H9 (cell line): Measurements from ENCODE around the gene CSF1R. TPM values are rescaled to one million over a fixed set of nuclear protein-coding genes. Genes with fewer than 3 reads are reported as not detected.
"Not testable (repeated sequence)": the region's sequence is repeated elsewhere in the genome, so short reads cannot be mapped to it uniquely, and the experiment has no call there.

ENCODE experiments used
- DNase-seq: peaks from one replicate; pipeline ENCODE4 v3.0.0-alpha.2; 2017
- H2AFZ ChIP-seq: one replicate; pipeline ENCODE4 v1.6.1; 2013; ENCODE audit warnings: mild to moderate bottlenecking, low read length, control low read depth, moderate library complexity
- H2AK5ac ChIP-seq: 2 replicates; pipeline ENCODE4 v1.6.1; 2013; ENCODE audit warnings: low read length, control low read depth, mixed read lengths; ENCODE audit not compliant: insufficient read length
- H2BK120ac ChIP-seq: one replicate; pipeline ENCODE4 v1.6.1; 2013; ENCODE audit warnings: low read depth, mild to moderate bottlenecking, low read length, control low read depth, inconsistent platforms; ENCODE audit not compliant: poor library complexity, severe bottlenecking
- H2BK12ac ChIP-seq: 2 replicates; pipeline ENCODE4 v1.6.1; 2013; ENCODE audit warnings: low read length, control low read depth, mixed read lengths, low read depth; ENCODE audit not compliant: insufficient read length
- H2BK15ac ChIP-seq: 2 replicates; pipeline ENCODE4 v1.6.1; 2013; ENCODE audit warnings: low read depth, low read length, control low read depth
- H2BK20ac ChIP-seq: one replicate; pipeline ENCODE4 v1.6.1; 2013; ENCODE audit warnings: low read depth, mild to moderate bottlenecking, low read length, control low read depth, inconsistent platforms; ENCODE audit not compliant: poor library complexity, severe bottlenecking
- H2BK5ac ChIP-seq: 2 replicates; pipeline ENCODE4 v1.6.1; 2013; ENCODE audit warnings: low read length, control low read depth, mixed read lengths; ENCODE audit not compliant: insufficient read length
- H3K14ac ChIP-seq: 2 replicates; pipeline ENCODE4 v1.6.1; 2013; ENCODE audit warnings: low read length, control low read depth; ENCODE audit not compliant: insufficient read depth
- H3K18ac ChIP-seq: 2 replicates; pipeline ENCODE4 v1.6.1; 2013; ENCODE audit warnings: low read depth, mild to moderate bottlenecking, mixed read lengths, low read length, control low read depth; ENCODE audit not compliant: insufficient read length
- H3K23ac ChIP-seq: 2 replicates; pipeline ENCODE4 v1.6.1; 2013; ENCODE audit warnings: low read length, control low read depth, mixed read lengths, low read depth; ENCODE audit not compliant: insufficient read length
- H3K23me2 ChIP-seq: 2 replicates; pipeline ENCODE4 v1.6.1; 2013; ENCODE audit warnings: low read depth, mild to moderate bottlenecking, mixed read lengths, low read length, control low read depth; ENCODE audit not compliant: insufficient read length, poor library complexity, severe bottlenecking
- H3K27ac ChIP-seq: 2 replicates; pipeline ENCODE4 v1.5.1; 2013; ENCODE audit warnings: low read length, control low read depth, mixed read lengths, low read depth; ENCODE audit not compliant: insufficient read length
- H3K27me3 ChIP-seq: 2 replicates; pipeline ENCODE4 v1.6.1; 2013; ENCODE audit warnings: low read length, control low read depth, inconsistent platforms; ENCODE audit not compliant: insufficient read depth
- H3K4ac ChIP-seq: 2 replicates; pipeline ENCODE4 v1.6.1; 2013; ENCODE audit warnings: low read depth, mild to moderate bottlenecking, control low read depth, inconsistent platforms, low read length, moderate library complexity
- H3K4me1 ChIP-seq: 2 replicates; pipeline ENCODE4 v1.6.1; 2013; ENCODE audit warnings: low read length, control low read depth, inconsistent platforms; ENCODE audit not compliant: insufficient read depth
- H3K4me2 ChIP-seq: 2 replicates; pipeline ENCODE4 v1.6.1; 2013; ENCODE audit warnings: low read length, control low read depth, mixed read lengths; ENCODE audit not compliant: insufficient read length, insufficient read depth
- H3K56ac ChIP-seq: 2 replicates; pipeline ENCODE4 v1.6.1; 2013; ENCODE audit warnings: low read depth, mild to moderate bottlenecking, mixed read lengths, low read length, control low read depth; ENCODE audit not compliant: insufficient read length
- H3K79me1 ChIP-seq: 2 replicates; pipeline ENCODE4 v1.6.1; 2013; ENCODE audit warnings: low read depth, mild to moderate bottlenecking, moderate library complexity, low read length, control low read depth, inconsistent platforms; ENCODE audit not compliant: insufficient read depth, poor library complexity, severe bottlenecking
- H3K79me2 ChIP-seq: 2 replicates; pipeline ENCODE4 v1.6.1; 2013; ENCODE audit warnings: low read length, control low read depth, inconsistent platforms; ENCODE audit not compliant: insufficient read depth
- H3K9ac ChIP-seq: 2 replicates; pipeline ENCODE4 v1.6.1; 2013; ENCODE audit warnings: low read length, control low read depth, mixed read lengths; ENCODE audit not compliant: insufficient read length; ENCODE audit errors: extremely low read depth
- H3K9me3 ChIP-seq: one replicate; pipeline ENCODE4 v1.6.1; 2013; ENCODE audit warnings: low read depth, low read length, inconsistent platforms; ENCODE audit not compliant: control insufficient read depth
- H3T11ph ChIP-seq: one replicate; pipeline ENCODE4 v1.6.1; 2013; ENCODE audit warnings: mild to moderate bottlenecking, low read length, control low read depth, inconsistent platforms
- H4K20me1 ChIP-seq: one replicate; pipeline ENCODE4 v1.6.1; 2013; ENCODE audit not compliant: control insufficient read depth, insufficient read length, insufficient read depth
- H4K5ac ChIP-seq: 2 replicates; pipeline ENCODE4 v1.6.1; 2013; ENCODE audit warnings: low read depth, mild to moderate bottlenecking, mixed read lengths, low read length, control low read depth; ENCODE audit not compliant: insufficient read length
- H4K8ac ChIP-seq: replicated peaks from 2 replicates; pipeline ENCODE4 v1.6.1; 2013; ENCODE audit warnings: low read length, control low read depth, mixed read lengths, low read depth; ENCODE audit not compliant: insufficient read length
- H4K91ac ChIP-seq: 2 replicates; pipeline ENCODE4 v1.6.1; 2013; ENCODE audit warnings: low read depth, mild to moderate bottlenecking, moderate library complexity, mixed read lengths, low read length, control low read depth; ENCODE audit not compliant: insufficient read length
- H3K27ac Mint-ChIP-seq, 3 experiments: 2 replicates in 2 of 3; 3 replicates in 1 of 3; pipeline ENCODE4 v1.8.0; 2020 to 2021; ENCODE audit warnings: mixed read lengths in 3 of 3, mild to moderate bottlenecking in 1 of 3, moderate library complexity in 1 of 3
- H3K27me3 Mint-ChIP-seq: 2 replicates; pipeline ENCODE4 v1.8.0; 2021; ENCODE audit warnings: low read depth, mild to moderate bottlenecking, moderate library complexity, mixed read lengths
- H3K36me3 Mint-ChIP-seq, 3 experiments: 2 replicates in 2 of 3; 3 replicates in 1 of 3; pipeline ENCODE4 v1.8.0; 2020 to 2021; ENCODE audit warnings: low read depth in 3 of 3, mixed read lengths in 3 of 3; ENCODE audit not compliant: insufficient read depth in 1 of 3
- H3K4me1 Mint-ChIP-seq, 2 experiments: 2 replicates each; pipeline ENCODE4 v1.8.0; 2020; ENCODE audit warnings: mixed read lengths in 2 of 2
- H3K4me3 Mint-ChIP-seq, 2 experiments: 2 replicates in 1 of 2; 3 replicates in 1 of 2; pipeline ENCODE4 v1.8.0; 2020 to 2021; ENCODE audit warnings: mild to moderate bottlenecking in 2 of 2, mixed read lengths in 2 of 2, moderate library complexity in 1 of 2
- H3K9me3 Mint-ChIP-seq, 2 experiments: 2 replicates in 1 of 2; 3 replicates in 1 of 2; pipeline ENCODE4 v1.8.0; 2020; ENCODE audit warnings: mild to moderate bottlenecking in 2 of 2, mixed read lengths in 2 of 2, moderate library complexity in 1 of 2
- CTCF ChIP-seq: fragments of 200-600 bp; sonication (generic); conservative IDR thresholded peaks from 3 replicates; pipeline ENCODE4 v1.8.0; 2021; ENCODE audit warnings: antibody characterized with exemption, mild to moderate bottlenecking
- WGBS: extraction: QIAGEN DNeasy Blood & Tissue Kit; methylation state at CpG from one replicate; pipeline ENCODE4 v1.1.7; 2013; ENCODE audit warnings: missing lambda C conversion rate, low lambda C conversion rate, mixed read lengths; ENCODE audit not compliant: insufficient read length; ENCODE audit errors: extremely low coverage; 5-methylcytosine and 5-hydroxymethylcytosine counted together
- total RNA-seq: library from RNA; stranded (reverse); gene quantifications from 2 replicates; pipeline ENCODE4 v1.2.1, GENCODE V29; 2021

CSF1R gene
- total RNA-seq, 1 experiment from 2014 or later: 0.13 TPM

- Histone ChIP-seq H3K18ac (no peak overlapping the region), H3K9ac (no peak overlapping the region), H3T11ph (no peak overlapping the region), H2BK20ac (no peak overlapping the region), H3K4ac (no peak overlapping the region), H2BK120ac (no peak overlapping the region), H3K23me2 (no peaks in the 10 kb centered on the region), H3K27ac (no peak overlapping the region), H4K8ac (no peak overlapping the region), H3K4me2 (no peak overlapping the region), H3K14ac (no peak overlapping the region), H4K5ac (no peak overlapping the region), H3K56ac (no peak overlapping the region), H3K79me2 (no peaks in the 10 kb centered on the region), H3K23ac (no peak overlapping the region), H2BK5ac (no peak overlapping the region), H4K91ac (no peak overlapping the region), H2AK5ac (no peak overlapping the region), H3K79me1 (no peaks in the 10 kb centered on the region), H3K27me3 (no peaks in the 10 kb centered on the region), H2BK15ac (no peak overlapping the region), H4K20me1 (no peaks in the 10 kb centered on the region), H3K9me3 (no peaks in the 10 kb centered on the region), H3K4me1 (no peaks in the 10 kb centered on the region; the same call in 1 of the 2 replicates), H2BK12ac (no peak overlapping the region), H2AFZ (no peak overlapping the region)
- peaks cover 3% of the 10 kb centered on the region for H3K27me3 Mint-ChIP-seq
- no peak for DNase-seq
- no peak overlapping the region for H3K4me3 Mint-ChIP-seq
- H3K27ac Mint-ChIP-seq: peak overlapping the region in 1 of 3 experiments; percentile 93; a peak in 1 of 7 replicates
- TF ChIP-seq CTCF: no peak
- no peaks in the 10 kb centered on the region for H3K9me3 Mint-ChIP-seq
- WGBS: no CpG with 5 or more reads among the region's 7 CpGs
- no peaks in the 10 kb centered on the region for H3K36me3 Mint-ChIP-seq
- peaks cover 18 to 25% of the 10 kb centered on the region in 2 experiments for H3K4me1 Mint-ChIP-seq
Measured at GRCh38 chr5:150085191-150085912, 1.0 kb downstream of the CSF1R start.

GRCh38 chr5:150084754-150085153 is 1.6 kb downstream of the CSF1R start:
- not testable (repeated sequence) for H2AK5ac ChIP-seq, DNase-seq, H3K9ac ChIP-seq, H3K27ac ChIP-seq, H4K5ac ChIP-seq, H3K4ac ChIP-seq, H3K27me3 ChIP-seq, H2BK12ac ChIP-seq, H2BK15ac ChIP-seq, H3K18ac ChIP-seq, H2BK120ac ChIP-seq, H2BK5ac ChIP-seq, H4K8ac ChIP-seq, H3K79me2 ChIP-seq, H3K27ac Mint-ChIP-seq, H3K4me1 ChIP-seq, H3K27me3 Mint-ChIP-seq, H4K20me1 ChIP-seq, H3K4me2 ChIP-seq, H3K23me2 ChIP-seq, H3K23ac ChIP-seq, H3K14ac ChIP-seq, H3K56ac ChIP-seq, H2AFZ ChIP-seq, H3K79me1 ChIP-seq, H3K4me3 Mint-ChIP-seq, H3K9me3 Mint-ChIP-seq, H3K36me3 Mint-ChIP-seq, H4K91ac ChIP-seq, H2BK20ac ChIP-seq, H3T11ph ChIP-seq, H3K9me3 ChIP-seq
- H3K4me1 Mint-ChIP-seq: peaks cover 18 to 25% of the 10 kb centered on the region in 2 experiments
- no CpG with 5 or more reads among the region's 6 CpGs for WGBS
